Neural progenitor cell (in vitro differentiated cells): ENCODE measurements around the gene MDC1.

Experiments
- CTCF ChIP-seq: fragments of 200-600 bp; sonication (generic); IDR thresholded peaks from 2 replicates; pipeline ENCODE4 v1.5.1; 2017; ENCODE audit warnings: antibody characterized with exemption, mild to moderate bottlenecking
- EZH2phosphoT487 ChIP-seq: fragments of 200-600 bp; sonication (generic); IDR thresholded peaks from 2 replicates; pipeline ENCODE4 v1.6.1; 2017; ENCODE audit warnings: antibody characterized with exemption

- no peak for TF ChIP-seq CTCF
- no peak for TF ChIP-seq EZH2phosphoT487
Observed at GRCh38 chr6:30741789-30742315, 24.8 kb upstream of the MDC1 start.
